GM12865 (cell line): ENCODE measurements around the gene PIGU.
A peak's percentile ranks its signal among the peaks of the same experiment; 100 is the strongest.

Source experiments
- DNase-seq: peaks from one replicate; pipeline ENCODE4 v3.0.0; 2010; ENCODE audit warnings: low read depth
- H3K4me3 ChIP-seq: 2 replicates; pipeline ENCODE4 v1.5.1; 2011; ENCODE audit warnings: mild to moderate bottlenecking, low read depth, low read length, control low read depth
- CTCF ChIP-seq: IDR thresholded peaks from 2 replicates; pipeline ENCODE4 v1.5.1; 2011; ENCODE audit warnings: low read length, control low read depth, low read depth, inconsistent platforms; ENCODE audit not compliant: insufficient read depth; ENCODE audit errors: missing control alignments

PIGU gene

DNA sequence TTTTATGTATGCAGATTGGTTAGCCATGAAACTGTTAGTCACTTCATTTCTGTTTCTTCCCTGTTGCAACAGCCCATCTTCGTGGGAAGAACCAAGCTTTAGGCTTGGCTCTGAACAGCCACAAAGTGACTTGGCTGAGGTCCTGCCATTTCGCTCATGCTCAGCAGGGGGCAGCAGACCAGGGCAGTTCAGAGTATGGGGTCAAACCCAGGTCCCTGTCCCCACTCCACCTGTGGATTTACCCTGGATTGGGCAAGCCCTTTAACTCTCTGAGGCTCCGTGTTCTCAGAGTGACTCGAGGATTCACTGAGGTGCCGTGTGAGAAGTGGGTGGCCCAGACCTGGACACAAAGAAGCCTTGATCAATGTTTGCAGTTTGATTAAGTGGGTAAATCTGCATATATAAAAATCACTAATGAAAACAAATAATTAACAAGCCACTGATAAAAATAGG lies 138.2 kb downstream of the PIGU start:
- TF ChIP-seq CTCF = peak; percentile 88
- peak; percentile 67 for DNase-seq
- H3K4me3 ChIP-seq = no peak overlapping the region

- no peak for TF ChIP-seq CTCF
- H3K4me3 ChIP-seq = no peak overlapping the region
- no peak for DNase-seq
These were observed 139.2 kb downstream of the PIGU start for GRCh38 chr20:34537651-34538050.

GRCh38 chr20:34536798-34537394 lies 140.0 kb downstream of the PIGU start:
- no peak overlapping the region for H3K4me3 ChIP-seq
- peak; percentile 83 for DNase-seq
- peak; percentile 80 for TF ChIP-seq CTCF

DNA sequence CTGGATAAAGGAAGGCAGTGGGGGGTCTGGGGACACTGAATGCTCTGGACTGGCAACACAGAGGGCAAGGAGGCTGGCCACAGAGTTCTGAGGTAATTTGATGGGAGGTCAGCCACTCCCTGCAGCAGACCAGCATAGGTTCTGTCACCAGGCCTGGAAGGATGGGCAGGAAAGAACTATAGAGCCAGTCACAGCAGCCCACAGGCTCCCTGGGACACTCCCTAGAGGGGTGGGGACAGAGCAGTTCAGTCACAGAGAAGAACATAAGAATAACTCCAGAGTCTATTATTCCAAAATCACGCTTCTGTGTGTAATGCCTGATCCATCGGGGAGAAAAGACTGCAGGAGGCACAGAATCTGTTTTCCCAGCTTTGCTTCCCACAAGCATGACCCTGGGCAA lies 141.0 kb downstream of the PIGU start:
- no peak overlapping the region for H3K4me3 ChIP-seq
- DNase-seq = no peak
- no peak for TF ChIP-seq CTCF

- no peak for TF ChIP-seq CTCF
- no peak overlapping the region for H3K4me3 ChIP-seq
- no peak for DNase-seq
These were observed 141.5 kb downstream of the PIGU start for GRCh38 chr20:34535301-34535840.

GRCh38 chr20:34534391-34535165 lies 142.3 kb downstream of the PIGU start:
- DNase-seq = no peak
- no peak for TF ChIP-seq CTCF
- H3K4me3 ChIP-seq = no peak overlapping the region
